Peyer's patch (tissue), 4 donors: Measurements from ENCODE around the gene TEX19.

Source experiments
- CTCF ChIP-seq, 6 experiments: fragments of 450-650 bp in 4 of 6; fragments of 200-600 bp in 2 of 6; sonication (generic) in 1 of 6; IDR thresholded peaks; one replicate each; pipeline ENCODE4 v1.5.1; 2017 to 2019; ENCODE audit warnings: antibody characterized with exemption in 6 of 6, mild to moderate bottlenecking in 3 of 6, moderate library complexity in 1 of 6
- POLR2A ChIP-seq, 2 donors: fragments of 450-650 bp; IDR thresholded peaks; one replicate each; pipeline ENCODE4 v1.5.1; 2017; ENCODE audit warnings: antibody characterized with exemption in 2 of 2, mild to moderate bottlenecking in 2 of 2, moderate library complexity in 2 of 2

GRCh38 chr17:82366749-82367148 lies 7.7 kb downstream of the TEX19 start:
- TF ChIP-seq CTCF (IDR thresholded peaks at IDR 0.05) (no peak), POLR2A (IDR thresholded peaks at IDR 0.05) (no peak)
